Stimulated activated naive CD4-positive, alpha-beta T cell (primary cell): ENCODE measurements around the gene CNOT1.

Experiments
- DNase-seq, 6 experiments: peaks; one replicate each; lab custom pipeline; 2025; lab: John Stamatoyannopoulos, UW

Gene CNOT1

GRCh38 chr16:58485184-58485887 lies 144.3 kb downstream of the CNOT1 start:
- no peak for DNase-seq

- DNase-seq: no peak
These were observed 147.7 kb downstream of the CNOT1 start for GRCh38 chr16:58481931-58482330.

- DNase-seq: no peak
These were observed 148.3 kb downstream of the CNOT1 start for GRCh38 chr16:58481226-58481869.

- no peak for DNase-seq
These were observed 151.2 kb downstream of the CNOT1 start for GRCh38 chr16:58478427-58478826.

- no peak for DNase-seq
These were observed 152.8 kb downstream of the CNOT1 start for GRCh38 chr16:58476791-58477190.

- no peak for DNase-seq
These were observed 154.5 kb downstream of the CNOT1 start for GRCh38 chr16:58475091-58475619.

GRCh38 chr16:58474296-58474695 lies 155.3 kb downstream of the CNOT1 start:
- no peak for DNase-seq

- no peak for DNase-seq
These were observed 156.8 kb downstream of the CNOT1 start for GRCh38 chr16:58472827-58473226.

GRCh38 chr16:58472266-58472665 lies 157.4 kb downstream of the CNOT1 start:
- DNase-seq: no peak

- no peak for DNase-seq
These were observed 158.2 kb downstream of the CNOT1 start for GRCh38 chr16:58471209-58471975.
